ENCODE data around the gene SRP14.

Gene SRP14

GRCh38 chr15:39990706-39991105, 48.3 kb downstream of the SRP14 start:
- no peak overlapping the region for H3K4me3 ChIP-seq (ENCODE audit: low read length)
- DNase-seq (ENCODE audit: low read depth) = no peak
- TF ChIP-seq CTCF (conservative IDR thresholded peaks at IDR 0.05; ENCODE audit: low read depth, low read length) = no peak

GRCh38 chr15:39987821-39988220, 51.2 kb downstream of the SRP14 start:
- DNase-seq (ENCODE audit: low read depth) = no peak
- TF ChIP-seq CTCF (conservative IDR thresholded peaks at IDR 0.05; ENCODE audit: low read depth, low read length) = no peak
- no peak overlapping the region for H3K4me3 ChIP-seq (ENCODE audit: low read length)
